Heart right ventricle (tissue), 16 donors: Measurements from ENCODE around the gene FGGY. TPM values are rescaled to one million over a fixed set of nuclear protein-coding genes. Genes with fewer than 3 reads are reported as not detected.
A peak's percentile ranks its signal among the peaks of the same experiment; 100 is the strongest.

Experiments
- ATAC-seq, 8 donors: fragments of 200-7000 bp; cut with Tn5 transposase; one replicate each; pipeline ENCODE4 v1.9.1; 2020; ENCODE audit warnings: mild to moderate bottlenecking in 8 of 8, moderate library complexity in 8 of 8, moderate number of reproducible peaks in 1 of 8
- DNase-seq, 2 donors: peaks; one replicate each; pipeline ENCODE4 v3.0.0-alpha.2; 2020
- H3K27ac ChIP-seq, 10 donors: fragments of 200-600 bp; sonication (generic) in 2 of 10; one replicate each; pipeline versions ENCODE4 v1.5.0 to v1.8.0; 2020 to 2022; ENCODE audit warnings: mild to moderate bottlenecking in 3 of 10
- H3K27me3 ChIP-seq, 7 donors: fragments of 200-600 bp; one replicate each; pipeline ENCODE4 v1.8.0; 2021 to 2022; ENCODE audit warnings: mild to moderate bottlenecking in 2 of 7
- H3K36me3 ChIP-seq, 9 donors: fragments of 200-600 bp; sonication (generic) in 1 of 9; one replicate each; pipeline versions ENCODE4 v1.5.0 to v1.8.0; 2020 to 2022; ENCODE audit warnings: mild to moderate bottlenecking in 2 of 9
- H3K4me1 ChIP-seq, 9 donors: fragments of 200-600 bp; sonication (generic) in 1 of 9; one replicate each; pipeline versions ENCODE4 v1.5.0 to v1.8.0; 2020 to 2022; ENCODE audit warnings: mild to moderate bottlenecking in 4 of 9
- H3K4me3 ChIP-seq, 10 donors: fragments of 200-600 bp; sonication (generic) in 2 of 10; one replicate each; pipeline versions ENCODE4 v1.5.0 to v1.8.0; 2020 to 2022; ENCODE audit warnings: mild to moderate bottlenecking in 7 of 10, moderate library complexity in 2 of 10
- H3K9me3 ChIP-seq, 11 donors: fragments of 200-600 bp in 10 of 11; sonication (generic) in 2 of 11; one replicate each; pipeline versions ENCODE4 v1.5.0 to v1.8.0; 2013 to 2022; ENCODE audit warnings: mild to moderate bottlenecking in 2 of 11, control low read depth in 1 of 11, moderate library complexity in 1 of 11
- WGBS, 2 donors: extraction: QIAGEN DNeasy Blood & Tissue Kit; methylation state at CpG; one replicate each; pipeline ENCODE4 v1.1.7; 2013; ENCODE audit warnings: inconsistent platforms in 1 of 2; 5-methylcytosine and 5-hydroxymethylcytosine counted together
- intact Hi-C, 10 donors: fragments of 100-400 bp; cut with DNase I; formaldehyde crosslinking; loops; one replicate each; pipeline versions ENCODE4 v1.11.1 to v1.14.2; 2022
- polyA plus RNA-seq, 2 donors: library from polyadenylated mRNA; stranded (reverse); fragments of 200-250 nt; gene quantifications; one replicate each; pipeline ENCODE4 v1.2.3, GENCODE V29; 2013
- total RNA-seq, 10 donors: library from RNA; stranded (reverse); fragmentation: NEBNext Ultra II Directional in 3 of 10; extraction: Animal tissue kit (Norgen Biotek cat#: 25700) in 3 of 10; gene quantifications; one replicate each; pipeline versions ENCODE4 v1.2.1 to v1.2.4, GENCODE V29; 2021 to 2023
- TF ChIP-seq, protein P1 (sequence below), 9 donors: fragments of 200-600 bp; sonication (generic) in 2 of 9; IDR thresholded peaks; one replicate each; pipeline versions ENCODE4 v1.5.0 to v1.8.0; 2021 to 2022; ENCODE audit warnings: antibody characterized with exemption in 9 of 9, mild to moderate bottlenecking in 5 of 9, moderate library complexity in 1 of 9
- donor health status: Arrhythmogenic right ventricular cardiomyopathy.
- donor health status: ischemic (EF 13 %, LVEDD 7.1; RV severe dilation, severe dysfunction).
- donor health status: healthy with polysubstance abuse.
- donor health status: DM: no; HTN: yes; CAD: no.
- donor health status: DM: no; HTN: no; CAD: no.
- donor health status: ischemic (EF 25% LVEDD 6.9; RV normal size, moderate dysfunction).
- donor health status: ischemic (EF 25% LVEDD 5.7; RV mildly dilated, moderate dysfunction).
- donor health status: healthy.
- donor health status: DM: yes; HTN: yes; CAD: no.
- donor health status: Ischemic cardiomyopathy.
- donor health status: ischemic (EF 35%, LVEDD 5.7; RV mildly dilated, moderate dysfunction).
- donor health status: nonischemic (EF 11% LVEDD 7.7; RV severe dilation, severe dysfunction).
- donor health status: DM: yes; HTN: yes; CAD: no.
- donor health status: PGD.
- donor health status: ischemic (EF 29% LVEDD 5.4; RV normal size, mild dysfunction).
- donor health status: nonischemic (EF 23%, LVEDD 6.1; RV moderate dilation, normal function).

FGGY gene
- total and polyA plus RNA-seq, 12 donors = 3.1 to 51.8 (median 34.7) TPM

- no peak for DNase-seq
These were observed 433.4 kb downstream of the FGGY start for GRCh38 chr1:59730302-59730701.

DNA sequence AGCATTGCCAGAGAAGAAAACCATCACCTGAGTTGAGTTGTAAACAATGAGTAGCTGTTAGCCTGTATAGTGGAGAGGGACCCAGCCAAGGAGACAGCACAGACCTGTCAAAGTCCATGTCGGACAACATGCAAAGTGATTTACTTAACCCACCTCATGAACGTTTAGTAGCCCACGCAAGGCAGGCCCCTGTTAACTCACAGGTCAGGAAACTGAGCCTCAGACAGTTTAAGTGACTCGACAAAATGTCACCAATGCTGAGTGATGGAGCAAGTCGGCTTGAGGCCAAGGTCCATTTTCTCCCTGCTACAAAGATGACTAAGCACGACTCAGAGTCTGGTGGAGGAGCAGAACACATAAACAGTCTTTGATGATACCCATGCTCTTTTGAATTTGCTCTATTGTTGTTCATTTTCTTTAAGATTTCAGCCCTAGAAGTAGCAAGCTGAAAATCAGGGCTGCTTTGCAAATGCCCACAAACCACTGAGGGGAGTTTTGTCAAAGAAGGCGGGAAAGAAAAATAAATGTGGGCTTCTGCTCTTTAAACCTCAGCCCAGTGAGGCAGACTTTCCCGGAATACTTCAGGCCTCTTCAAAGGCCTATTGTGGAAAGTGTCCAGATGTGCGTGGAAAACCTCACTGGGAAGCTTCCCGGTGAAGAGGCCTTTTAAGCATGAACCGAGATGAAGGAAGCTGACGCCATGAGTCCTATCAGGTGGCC lies 434.0 kb downstream of the FGGY start:
- intact Hi-C loops = no loop called here
- Histone ChIP-seq H3K27ac (peak overlapping the region; percentile 3 to 87 (median 74)), H3K4me3 (no peak overlapping the region), H3K4me1 (peaks cover 4 to 44% (median 37%) of the 10 kb centered on the region in 9 donors), H3K9me3 (peaks cover 0 to 2% (median 0%) of the 10 kb centered on the region in 11 donors), H3K27me3 (no peaks in the 10 kb centered on the region), H3K36me3 (no peaks in the 10 kb centered on the region)
- ATAC-seq (peak; percentile 65 to 86 (median 71)), DNase-seq (peak in 1 of 2 donors; percentile 62)
- TF ChIP-seq, protein P1, sequence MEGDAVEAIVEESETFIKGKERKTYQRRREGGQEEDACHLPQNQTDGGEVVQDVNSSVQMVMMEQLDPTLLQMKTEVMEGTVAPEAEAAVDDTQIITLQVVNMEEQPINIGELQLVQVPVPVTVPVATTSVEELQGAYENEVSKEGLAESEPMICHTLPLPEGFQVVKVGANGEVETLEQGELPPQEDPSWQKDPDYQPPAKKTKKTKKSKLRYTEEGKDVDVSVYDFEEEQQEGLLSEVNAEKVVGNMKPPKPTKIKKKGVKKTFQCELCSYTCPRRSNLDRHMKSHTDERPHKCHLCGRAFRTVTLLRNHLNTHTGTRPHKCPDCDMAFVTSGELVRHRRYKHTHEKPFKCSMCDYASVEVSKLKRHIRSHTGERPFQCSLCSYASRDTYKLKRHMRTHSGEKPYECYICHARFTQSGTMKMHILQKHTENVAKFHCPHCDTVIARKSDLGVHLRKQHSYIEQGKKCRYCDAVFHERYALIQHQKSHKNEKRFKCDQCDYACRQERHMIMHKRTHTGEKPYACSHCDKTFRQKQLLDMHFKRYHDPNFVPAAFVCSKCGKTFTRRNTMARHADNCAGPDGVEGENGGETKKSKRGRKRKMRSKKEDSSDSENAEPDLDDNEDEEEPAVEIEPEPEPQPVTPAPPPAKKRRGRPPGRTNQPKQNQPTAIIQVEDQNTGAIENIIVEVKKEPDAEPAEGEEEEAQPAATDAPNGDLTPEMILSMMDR (IDR thresholded peaks at IDR 0.05) = no peak
- WGBS, 2 donors = 27 to 31% methylated on average over 12 of the region's 12 CpGs

More at GRCh38 chr1:59730302-59730701, 433.4 kb downstream of the FGGY start:
- WGBS, 2 donors = 37 to 53% methylated on average over 1 of the region's 1 CpG
- ATAC-seq = peak; percentile 12 to 75 (median 58)
- H3K36me3 ChIP-seq = no peaks in the 10 kb centered on the region
- TF ChIP-seq, protein P1 (IDR thresholded peaks at IDR 0.05) = no peak
- intact Hi-C loops = no loop called here
- no peak overlapping the region for H3K4me3 ChIP-seq
- H3K4me1 ChIP-seq = peaks cover 4 to 44% (median 37%) of the 10 kb centered on the region in 9 donors
- H3K27ac ChIP-seq = peak overlapping the region; percentile 3 to 87 (median 74)
- H3K27me3 ChIP-seq = no peaks in the 10 kb centered on the region
- no peaks in the 10 kb centered on the region for H3K9me3 ChIP-seq

- ATAC-seq (no peak), DNase-seq (no peak)
- H3K36me3 ChIP-seq = no peaks in the 10 kb centered on the region
- peak overlapping the region in 9 of 10 donors; percentile 3 to 87 (median 77) for H3K27ac ChIP-seq
- H3K4me3 ChIP-seq = no peak overlapping the region
- no peaks in the 10 kb centered on the region for H3K27me3 ChIP-seq
- peaks cover 0 to 9% (median 0%) of the 10 kb centered on the region in 11 donors for H3K9me3 ChIP-seq
- TF ChIP-seq, protein P1 (IDR thresholded peaks at IDR 0.05) = no peak
- intact Hi-C loops = no loop called here
- WGBS, 2 donors = 67 to 91% methylated on average over 1 of the region's 1 CpG
- H3K4me1 ChIP-seq = peaks cover 4 to 44% (median 37%) of the 10 kb centered on the region in 9 donors
These were observed 434.7 kb downstream of the FGGY start for GRCh38 chr1:59731591-59731990.

DNA sequence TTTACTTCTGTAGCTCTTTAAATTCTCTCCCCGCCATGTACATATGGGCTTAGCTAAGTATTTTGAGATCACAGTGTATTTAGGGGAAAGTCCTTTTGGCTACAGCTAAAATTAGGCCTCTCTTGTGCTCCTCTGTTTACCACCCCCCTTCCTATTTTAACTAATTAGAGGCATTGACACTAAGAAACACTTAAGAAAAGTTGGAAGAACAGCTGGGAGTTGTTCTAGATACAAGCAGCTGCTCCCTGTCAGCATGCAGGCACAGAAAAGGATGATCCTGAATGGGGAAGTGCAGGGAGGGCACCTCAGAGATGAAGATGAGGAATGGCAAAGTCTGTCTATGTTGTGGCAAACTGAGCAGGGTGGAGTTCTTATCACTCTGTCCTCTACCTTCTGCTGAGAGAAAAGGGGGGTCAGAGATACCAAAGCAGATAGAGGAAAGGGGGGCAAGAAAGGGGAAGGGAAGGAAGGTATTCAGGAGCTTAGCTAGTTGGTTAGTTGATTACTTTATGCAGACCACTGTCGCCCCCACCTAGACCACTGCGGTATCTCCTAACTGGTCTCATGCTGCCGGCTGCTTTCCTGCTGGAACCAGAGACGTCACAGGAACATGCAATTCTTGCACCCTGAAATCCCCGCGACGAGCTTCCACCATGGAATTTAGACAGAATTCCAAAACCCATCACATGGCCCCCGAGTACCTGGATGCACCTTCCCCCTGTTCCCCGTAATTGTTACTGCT lies 435.5 kb downstream of the FGGY start:
- Histone ChIP-seq H3K9me3 (peaks cover 0 to 14% (median 0%) of the 10 kb centered on the region in 11 donors), H3K36me3 (no peaks in the 10 kb centered on the region), H3K27me3 (no peaks in the 10 kb centered on the region), H3K4me1 (peaks cover 4 to 44% (median 37%) of the 10 kb centered on the region in 9 donors), H3K27ac (peak overlapping the region in 8 of 10 donors; percentile 13 to 87 (median 78)), H3K4me3 (no peak overlapping the region)
- peak in 6 of 8 donors; percentile 18 to 47 (median 24) for ATAC-seq
- WGBS, 2 donors = 69 to 77% methylated on average over 10 of the region's 10 CpGs
- TF ChIP-seq, protein P1 (IDR thresholded peaks at IDR 0.05) = no peak
- intact Hi-C loops = no loop called here
- DNase-seq = no peak
